OCI-LY1 (cell line): Measurements from ENCODE around the gene DYNC2H1.

Source experiments
- CTCF ChIP-seq: fragments of 200-600 bp; sonication (generic), shearing (Covaris generic); IDR thresholded peaks from 2 replicates; pipeline ENCODE4 v1.5.1; 2017; ENCODE audit warnings: mild to moderate bottlenecking, antibody characterized with exemption, low read length, moderate library complexity, mixed read lengths
- EZH2 ChIP-seq: fragments of 200-600 bp; sonication (generic), shearing (Covaris generic); IDR thresholded peaks from 2 replicates; pipeline ENCODE4 v1.8.0; 2017; ENCODE audit warnings: borderline replicate concordance, mixed run types, mild to moderate bottlenecking, antibody characterized with exemption, low read length, moderate library complexity, mixed read lengths

DNA sequence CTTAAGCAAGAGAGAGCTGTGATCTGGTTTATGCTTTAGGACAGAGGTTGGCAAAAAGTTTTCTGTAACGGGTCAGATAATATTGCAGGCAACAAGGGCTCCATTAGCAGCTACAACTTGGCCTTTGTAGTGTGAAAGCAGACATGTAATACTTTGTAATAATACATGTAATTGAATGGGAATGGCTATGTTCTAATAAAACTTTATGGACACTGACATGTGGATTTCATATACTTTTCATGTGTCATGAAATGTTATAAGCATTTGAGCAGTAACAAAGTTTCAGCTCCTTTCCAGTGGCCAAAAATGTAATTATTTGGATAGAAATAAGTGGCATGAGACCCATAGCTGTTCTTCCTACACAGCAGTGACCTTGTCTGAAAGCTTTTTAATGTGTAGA, 3.1 kb downstream of the DYNC2H1 start:
- TF ChIP-seq CTCF (no peak), EZH2 (no peak)
